ENCODE results near the gene MMS22L.

The MMS22L gene

DNA sequence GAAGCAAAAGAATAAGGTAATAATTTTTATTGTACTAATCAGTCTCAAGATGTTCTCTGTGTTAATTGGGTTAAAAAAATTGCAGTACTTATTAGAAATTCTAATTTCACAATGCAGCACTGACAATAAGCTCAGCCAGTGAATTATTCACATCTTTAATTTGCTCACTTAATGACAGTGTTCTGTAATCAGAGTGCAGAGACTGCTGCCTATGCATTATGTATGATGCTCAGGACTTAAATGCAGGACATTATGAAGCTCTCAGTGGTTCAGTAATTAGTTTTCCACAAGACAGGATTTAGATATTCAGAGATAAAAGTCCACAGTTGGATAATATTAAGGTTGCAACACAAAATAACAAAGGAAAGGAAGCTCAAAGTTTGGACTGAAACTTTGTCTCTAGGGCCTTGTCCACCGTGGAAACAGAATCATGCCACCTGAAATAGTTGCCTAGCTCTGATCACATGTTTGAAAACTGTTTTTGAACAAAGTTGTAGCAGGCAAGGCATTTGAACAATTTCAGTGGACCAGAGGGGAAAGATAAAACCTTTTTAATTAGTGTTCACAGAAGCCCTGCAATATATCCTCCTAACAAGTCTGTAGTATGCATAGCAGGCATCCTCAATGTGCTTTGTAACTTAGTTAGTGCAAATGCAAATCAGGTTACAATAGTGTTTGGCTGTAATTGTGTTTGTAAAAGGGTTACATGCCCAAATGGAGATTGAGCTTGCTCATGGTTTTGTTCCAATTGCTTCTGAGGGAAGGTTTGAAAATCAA is 23.7 kb upstream of the MMS22L start:
- in situ Hi-C loops (cut with HindIII; ENCODE audit: low sequenced_read_pairs): no loop called here
- TF ChIP-seq CTCF (IDR thresholded peaks at IDR 0.05; ENCODE audit: low read depth, low read length, missing control alignments): no peak
- no peak overlapping the region for H3K4me3 ChIP-seq (ENCODE audit: low read depth, low read length)
- DNase-seq (ENCODE audit: low read depth): no peak

GRCh38 chr6:97305414-97306066 is 22.5 kb upstream of the MMS22L start:
- in situ Hi-C loops (cut with HindIII; ENCODE audit: low sequenced_read_pairs): no loop called here

GRCh38 chr6:97304701-97305100 is 21.7 kb upstream of the MMS22L start:
- in situ Hi-C loops (cut with HindIII; ENCODE audit: low sequenced_read_pairs): no loop called here
- no peak overlapping the region for H3K4me3 ChIP-seq (ENCODE audit: low read depth, low read length)
- no peak for DNase-seq (ENCODE audit: low read depth)
- TF ChIP-seq CTCF (IDR thresholded peaks at IDR 0.05; ENCODE audit: low read depth, low read length, missing control alignments): no peak

More at GRCh38 chr6:97305414-97306066, 22.5 kb upstream of the MMS22L start:
- DNase-seq (ENCODE audit: low read depth): no peak
- TF ChIP-seq CTCF (IDR thresholded peaks at IDR 0.05; ENCODE audit: low read depth, low read length, missing control alignments): no peak
- H3K4me3 ChIP-seq (ENCODE audit: low read depth, low read length): no peak overlapping the region

- no peak overlapping the region for H3K4me3 ChIP-seq (ENCODE audit: low read depth, low read length)
- TF ChIP-seq CTCF (IDR thresholded peaks at IDR 0.05; ENCODE audit: low read depth, low read length, missing control alignments): no peak
Measured at GRCh38 chr6:97294451-97294850, 11.4 kb upstream of the MMS22L start.

GRCh38 chr6:97293198-97293696 is 10.2 kb upstream of the MMS22L start:
- H3K4me3 ChIP-seq (ENCODE audit: low read depth, low read length): no peak overlapping the region
- in situ Hi-C loops (cut with HindIII; ENCODE audit: low sequenced_read_pairs): loop anchor here (5.0 kb wide), 1 partner anchor 106 kb away; no protein-coding TSS in a partner anchor
- no peak for TF ChIP-seq CTCF (IDR thresholded peaks at IDR 0.05; ENCODE audit: low read depth, low read length, missing control alignments)
- no peak for DNase-seq (ENCODE audit: low read depth)

More at GRCh38 chr6:97294451-97294850, 11.4 kb upstream of the MMS22L start:
- peak; percentile 44 for DNase-seq (ENCODE audit: low read depth)
- in situ Hi-C loops (cut with HindIII; ENCODE audit: low sequenced_read_pairs): loop anchor here (5.0 kb wide), 1 partner anchor 107 kb away; no protein-coding TSS in a partner anchor

DNA sequence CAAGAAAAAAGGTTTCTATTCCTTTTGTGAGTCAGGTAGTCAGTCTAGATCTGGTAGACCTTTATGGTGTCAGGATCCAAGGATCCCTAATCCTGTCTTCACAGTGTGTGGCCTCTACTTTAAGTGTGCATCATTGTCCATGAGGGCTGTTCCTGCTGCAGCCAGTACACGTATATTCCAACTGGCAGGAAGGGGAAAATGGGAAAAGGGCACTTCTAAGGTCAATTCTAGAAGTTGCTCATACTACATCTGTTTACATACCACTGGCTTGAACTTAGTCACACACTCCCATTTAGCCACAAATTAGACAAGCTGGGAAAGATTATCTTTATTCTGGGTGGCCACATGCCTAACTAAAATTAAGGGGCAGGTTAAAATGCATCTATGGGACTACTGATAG is 9.7 kb upstream of the MMS22L start:
- no peak for TF ChIP-seq CTCF (IDR thresholded peaks at IDR 0.05; ENCODE audit: low read depth, low read length, missing control alignments)
- DNase-seq (ENCODE audit: low read depth): no peak
- in situ Hi-C loops (cut with HindIII; ENCODE audit: low sequenced_read_pairs): loop anchor here (5.0 kb wide), 1 partner anchor 105 kb away; no protein-coding TSS in a partner anchor
- no peak overlapping the region for H3K4me3 ChIP-seq (ENCODE audit: low read depth, low read length)

Measured in astrocyte of the cerebellum (primary cell).